OCI-LY3 (cell line): ENCODE data around the gene UGT1A9.

Source experiments
- H2AFZ ChIP-seq: fragments of 200-600, 300-600 bp; shearing (Covaris generic); 2 replicates; pipeline ENCODE4 v1.6.0; 2014; ENCODE audit warnings: antibody characterized with exemption, low read depth, low read length
- H3K27ac ChIP-seq: fragments of 200-600, 300-600 bp; sonication (generic); 2 replicates; pipeline ENCODE4 v1.5.1; 2014; ENCODE audit warnings: mild to moderate bottlenecking, low read length, moderate library complexity, mixed read lengths
- H3K27me3 ChIP-seq: fragments of 200-600, 300-600 bp; sonication (generic); 2 replicates; pipeline ENCODE4 v1.6.1; 2014; ENCODE audit warnings: low read depth, low read length, mixed read lengths
- H3K36me3 ChIP-seq: fragments of 200-600, 300-600 bp; sonication (generic); replicated peaks from 2 replicates; pipeline ENCODE3; 2014; ENCODE audit warnings: low read depth, low read length, mixed read lengths
- H3K4me1 ChIP-seq: fragments of 300-600, 200-600 bp; sonication (generic); 2 replicates; pipeline ENCODE4 v1.6.1; 2014; ENCODE audit warnings: low read length, mixed read lengths
- H3K4me2 ChIP-seq: fragments of 200-600, 300-600 bp; sonication (generic); 2 replicates; pipeline ENCODE4 v1.6.1; 2014; ENCODE audit warnings: low read length, mixed read lengths
- H3K4me3 ChIP-seq: fragments of 300-600, 200-600 bp; sonication (generic); 2 replicates; pipeline ENCODE4 v1.5.1; 2014; ENCODE audit warnings: antibody characterized with exemption, mild to moderate bottlenecking, low read length, moderate library complexity
- H3K79me2 ChIP-seq: fragments of 300-600, 200-600 bp; shearing (Covaris generic); 2 replicates; pipeline ENCODE4 v1.6.1; 2014; ENCODE audit warnings: mild to moderate bottlenecking, low read length, mixed read lengths
- H3K9ac ChIP-seq: fragments of 300-600, 200-600 bp; shearing (Covaris generic); 2 replicates; pipeline ENCODE4 v1.6.0; 2014; ENCODE audit warnings: mild to moderate bottlenecking, low read length, moderate library complexity
- H3K9me3 ChIP-seq: fragments of 200-600, 300-600 bp; shearing (Covaris generic); 2 replicates; pipeline ENCODE4 v1.6.1; 2014; ENCODE audit warnings: low read length, mixed read lengths; ENCODE audit not compliant: insufficient read depth
- H4K20me1 ChIP-seq: fragments of 200-600, 300-600 bp; sonication (generic); 2 replicates; pipeline ENCODE4 v1.6.1; 2016; ENCODE audit warnings: low read length, mixed read lengths; ENCODE audit not compliant: insufficient read depth
- EZH2phosphoT487 ChIP-seq: fragments of 200-600 bp; shearing (Covaris generic); IDR thresholded peaks from 2 replicates; pipeline ENCODE4 v1.6.1; 2018; ENCODE audit warnings: antibody characterized with exemption, mixed run types, low read depth
- TF ChIP-seq, protein P1 (sequence below): fragments of 200-600, 300-600 bp; sonication (generic); IDR thresholded peaks from 2 replicates; pipeline ENCODE4 v1.5.1; 2014; ENCODE audit warnings: antibody characterized with exemption, low read length, low read depth

UGT1A9 gene

DNA sequence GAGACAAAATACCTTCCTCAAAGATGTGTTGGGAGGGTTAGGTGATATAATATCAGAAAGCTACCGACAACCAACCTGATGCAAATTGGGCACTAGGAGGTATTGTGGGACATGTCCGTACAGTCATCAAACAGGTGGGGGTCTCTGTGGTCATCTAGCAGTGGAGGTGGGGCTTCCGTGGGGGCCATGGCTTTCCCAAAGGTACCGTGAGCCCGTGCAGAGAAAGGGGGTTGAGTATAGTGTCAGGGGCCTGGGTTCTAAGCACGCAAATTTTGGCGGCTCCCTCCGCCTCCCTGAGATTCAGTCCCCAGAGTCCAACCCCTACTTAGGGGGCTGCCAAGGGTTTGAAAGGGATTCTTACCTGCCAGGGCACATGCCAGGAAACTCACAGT lies 150.0 kb downstream of the UGT1A9 start:
- Histone ChIP-seq H3K4me3 (no peak overlapping the region), H3K79me2 (no peaks in the 10 kb centered on the region), H3K4me2 (no peak overlapping the region), H3K27me3 (no peaks in the 10 kb centered on the region), H3K9me3 (no peaks in the 10 kb centered on the region), H4K20me1 (no peaks in the 10 kb centered on the region), H2AFZ (no peak overlapping the region), H3K27ac (no peak overlapping the region), H3K4me1 (no peaks in the 10 kb centered on the region), H3K36me3 (no peaks in the 10 kb centered on the region), H3K9ac (no peak overlapping the region)
- TF ChIP-seq, protein P1, sequence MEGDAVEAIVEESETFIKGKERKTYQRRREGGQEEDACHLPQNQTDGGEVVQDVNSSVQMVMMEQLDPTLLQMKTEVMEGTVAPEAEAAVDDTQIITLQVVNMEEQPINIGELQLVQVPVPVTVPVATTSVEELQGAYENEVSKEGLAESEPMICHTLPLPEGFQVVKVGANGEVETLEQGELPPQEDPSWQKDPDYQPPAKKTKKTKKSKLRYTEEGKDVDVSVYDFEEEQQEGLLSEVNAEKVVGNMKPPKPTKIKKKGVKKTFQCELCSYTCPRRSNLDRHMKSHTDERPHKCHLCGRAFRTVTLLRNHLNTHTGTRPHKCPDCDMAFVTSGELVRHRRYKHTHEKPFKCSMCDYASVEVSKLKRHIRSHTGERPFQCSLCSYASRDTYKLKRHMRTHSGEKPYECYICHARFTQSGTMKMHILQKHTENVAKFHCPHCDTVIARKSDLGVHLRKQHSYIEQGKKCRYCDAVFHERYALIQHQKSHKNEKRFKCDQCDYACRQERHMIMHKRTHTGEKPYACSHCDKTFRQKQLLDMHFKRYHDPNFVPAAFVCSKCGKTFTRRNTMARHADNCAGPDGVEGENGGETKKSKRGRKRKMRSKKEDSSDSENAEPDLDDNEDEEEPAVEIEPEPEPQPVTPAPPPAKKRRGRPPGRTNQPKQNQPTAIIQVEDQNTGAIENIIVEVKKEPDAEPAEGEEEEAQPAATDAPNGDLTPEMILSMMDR, result no peak
- no peak for TF ChIP-seq EZH2phosphoT487

- Histone ChIP-seq H3K27ac (no peak overlapping the region), H3K4me3 (no peak overlapping the region), H3K4me1 (no peaks in the 10 kb centered on the region)
Observed at GRCh38 chr2:233822101-233822771, 150.5 kb downstream of the UGT1A9 start.

More at GRCh38 chr2:233822101-233822771, 150.5 kb downstream of the UGT1A9 start:
- Histone ChIP-seq H3K36me3 (no peaks in the 10 kb centered on the region), H3K9ac (no peak overlapping the region), H3K9me3 (no peaks in the 10 kb centered on the region), H2AFZ (no peak overlapping the region), H4K20me1 (no peaks in the 10 kb centered on the region), H3K79me2 (no peaks in the 10 kb centered on the region), H3K4me2 (no peak overlapping the region), H3K27me3 (no peaks in the 10 kb centered on the region)
- TF ChIP-seq, protein P1, result no peak
- no peak for TF ChIP-seq EZH2phosphoT487
